ENCODE data around the gene LLGL2. TPM values are rescaled to one million over a fixed set of nuclear protein-coding genes. Genes with fewer than 3 reads are reported as not detected.

LLGL2 gene
- total and polyA plus RNA-seq, 2 donors (not counting 1 experiment from before 2014, with no cell fraction given) = 40.6 to 52.0 TPM

- H3K79me2 ChIP-seq (ENCODE audit: control insufficient read depth, insufficient read depth, low read length) = no peaks in the 10 kb centered on the region
- no peak overlapping the region for H3K4me2 ChIP-seq (replicated peaks; ENCODE audit: low read depth, low read length, poor library complexity, severe bottlenecking)
- ChIA-PET CTCF (interaction anchor here (0.6 kb wide), 1 partner anchor 76 kb away, joined by 3 read pairs; no protein-coding TSS in a partner anchor), POLR2A (no interaction called here)
- no peaks in the 10 kb centered on the region for H3K4me1 ChIP-seq (ENCODE audit: control insufficient read depth in 2 of 2, insufficient read depth in 2 of 2, low read length in 2 of 2)
- peaks cover 0 to 63% of the 10 kb centered on the region in 2 experiments for H3K36me3 ChIP-seq (replicated peaks in 1 of 2; ENCODE audit: control extremely low read depth in 1 of 2, control insufficient read depth in 1 of 2, extremely low read depth in 1 of 2, insufficient read depth in 2 of 2, low read length in 1 of 2)
- no peaks in the 10 kb centered on the region for H4K20me1 ChIP-seq (ENCODE audit: control insufficient read depth, insufficient read depth, low read length, poor library complexity, severe bottlenecking)
- no peaks in the 10 kb centered on the region for H3K9me3 ChIP-seq (ENCODE audit: control extremely low read depth in 1 of 3, control insufficient read depth in 2 of 3, insufficient read depth in 1 of 3, low read length in 2 of 3)
- Mint-ChIP-seq H3K4me3 (no peak overlapping the region), H3K4me1 (peaks cover under 1% of the 10 kb centered on the region), H3K27me3 (no peaks in the 10 kb centered on the region), H3K27ac (no peak overlapping the region), H3K9me3 (ENCODE audit: insufficient read depth) (no peaks in the 10 kb centered on the region)
- no peak overlapping the region for H3K4me3 ChIP-seq (ENCODE audit: control extremely low read depth in 1 of 5, extremely low read depth in 1 of 5, insufficient read depth in 1 of 5, low read depth in 2 of 5, low read length in 4 of 5)
- no peaks in the 10 kb centered on the region for H3K27me3 ChIP-seq (replicated peaks in 1 of 4; ENCODE audit: control extremely low read depth in 1 of 4, control insufficient read depth in 3 of 4, insufficient read depth in 4 of 4, low read length in 3 of 4)
- WGBS (ENCODE audit: insufficient coverage) = 98% methylated on average over 20 of the region's 23 CpGs
- no peak overlapping the region for H2AFZ ChIP-seq (ENCODE audit: insufficient read depth, low read depth, low read length, poor library complexity, severe bottlenecking)
- intact Hi-C loops (cut with micrococcal nuclease) = no loop called here
- no peak for ATAC-seq (ENCODE audit: low read depth)
- DNase-seq = no peak
- TF ChIP-seq EZH2 (IDR thresholded peaks at IDR 0.05; ENCODE audit: borderline replicate concordance, insufficient read depth, low read depth, low read length, poor library complexity, severe bottlenecking) = no peak
- TF ChIP-seq, protein P1, sequence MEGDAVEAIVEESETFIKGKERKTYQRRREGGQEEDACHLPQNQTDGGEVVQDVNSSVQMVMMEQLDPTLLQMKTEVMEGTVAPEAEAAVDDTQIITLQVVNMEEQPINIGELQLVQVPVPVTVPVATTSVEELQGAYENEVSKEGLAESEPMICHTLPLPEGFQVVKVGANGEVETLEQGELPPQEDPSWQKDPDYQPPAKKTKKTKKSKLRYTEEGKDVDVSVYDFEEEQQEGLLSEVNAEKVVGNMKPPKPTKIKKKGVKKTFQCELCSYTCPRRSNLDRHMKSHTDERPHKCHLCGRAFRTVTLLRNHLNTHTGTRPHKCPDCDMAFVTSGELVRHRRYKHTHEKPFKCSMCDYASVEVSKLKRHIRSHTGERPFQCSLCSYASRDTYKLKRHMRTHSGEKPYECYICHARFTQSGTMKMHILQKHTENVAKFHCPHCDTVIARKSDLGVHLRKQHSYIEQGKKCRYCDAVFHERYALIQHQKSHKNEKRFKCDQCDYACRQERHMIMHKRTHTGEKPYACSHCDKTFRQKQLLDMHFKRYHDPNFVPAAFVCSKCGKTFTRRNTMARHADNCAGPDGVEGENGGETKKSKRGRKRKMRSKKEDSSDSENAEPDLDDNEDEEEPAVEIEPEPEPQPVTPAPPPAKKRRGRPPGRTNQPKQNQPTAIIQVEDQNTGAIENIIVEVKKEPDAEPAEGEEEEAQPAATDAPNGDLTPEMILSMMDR (IDR thresholded peaks at IDR 0.05) = no peak
- no peak overlapping the region for H3K9ac ChIP-seq (ENCODE audit: low read length)
- no peak overlapping the region for H3K27ac ChIP-seq (ENCODE audit: low read length in 2 of 2)
Observed at GRCh38 chr17:75493476-75494129, 31.9 kb upstream of the LLGL2 start.

DNA sequence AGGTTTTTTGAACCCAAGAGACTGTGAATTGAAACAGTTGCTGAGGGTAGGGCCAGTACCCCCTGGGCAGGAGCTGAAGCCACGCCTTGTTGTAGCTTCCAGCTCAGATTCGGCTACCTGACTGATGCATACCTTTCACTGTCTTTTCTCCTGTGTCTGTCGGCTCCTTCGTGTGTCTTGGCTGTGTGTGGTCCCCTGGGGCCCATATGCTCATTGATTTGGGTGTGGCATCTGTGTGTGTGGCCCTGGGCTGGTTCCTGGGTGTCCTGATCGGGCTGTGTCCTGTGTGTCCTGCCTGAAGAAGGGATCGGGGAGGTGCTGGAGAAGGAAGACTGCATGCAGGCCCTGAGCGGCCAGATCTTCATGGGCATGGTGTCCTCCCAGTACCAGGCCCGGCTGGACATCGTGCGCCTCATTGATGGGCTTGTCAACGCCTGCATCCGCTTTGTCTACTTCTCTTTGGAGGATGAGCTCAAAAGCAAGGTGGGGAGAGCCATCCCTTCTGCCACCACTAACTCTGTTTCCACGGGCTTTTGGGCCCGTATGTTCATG is 31.1 kb upstream of the LLGL2 start:
- ChIA-PET POLR2A (no interaction called here), CTCF (no interaction called here)
- no peak overlapping the region for H3K27ac ChIP-seq (ENCODE audit: low read length in 2 of 2)
- intact Hi-C loops (cut with micrococcal nuclease) = no loop called here
- no peaks in the 10 kb centered on the region for H3K79me2 ChIP-seq (ENCODE audit: control insufficient read depth, insufficient read depth, low read length)
- Mint-ChIP-seq H3K27me3 (no peaks in the 10 kb centered on the region), H3K4me1 (no peaks in the 10 kb centered on the region), H3K27ac (no peak overlapping the region), H3K9me3 (ENCODE audit: insufficient read depth) (no peaks in the 10 kb centered on the region), H3K4me3 (no peak overlapping the region)
- WGBS (ENCODE audit: insufficient coverage) = 97% methylated on average over 11 of the region's 14 CpGs
- ATAC-seq (ENCODE audit: low read depth) (no peak), DNase-seq (no peak)
- no peak overlapping the region for H3K9ac ChIP-seq (ENCODE audit: low read length)
- H3K4me1 ChIP-seq (ENCODE audit: control insufficient read depth in 2 of 2, insufficient read depth in 2 of 2, low read length in 2 of 2) = no peaks in the 10 kb centered on the region
- no peaks in the 10 kb centered on the region for H3K27me3 ChIP-seq (replicated peaks in 1 of 4; ENCODE audit: control extremely low read depth in 1 of 4, control insufficient read depth in 3 of 4, insufficient read depth in 4 of 4, low read length in 3 of 4)
- TF ChIP-seq, protein P1 (IDR thresholded peaks at IDR 0.05) = no peak
- no peak for TF ChIP-seq EZH2 (IDR thresholded peaks at IDR 0.05; ENCODE audit: borderline replicate concordance, insufficient read depth, low read depth, low read length, poor library complexity, severe bottlenecking)
- H3K4me3 ChIP-seq (ENCODE audit: control extremely low read depth in 1 of 5, extremely low read depth in 1 of 5, insufficient read depth in 1 of 5, low read depth in 2 of 5, low read length in 4 of 5) = no peak overlapping the region
- no peaks in the 10 kb centered on the region for H3K9me3 ChIP-seq (ENCODE audit: control extremely low read depth in 1 of 3, control insufficient read depth in 2 of 3, insufficient read depth in 1 of 3, low read length in 2 of 3)
- peaks cover 0 to 67% of the 10 kb centered on the region in 2 experiments for H3K36me3 ChIP-seq (replicated peaks in 1 of 2; ENCODE audit: control extremely low read depth in 1 of 2, control insufficient read depth in 1 of 2, extremely low read depth in 1 of 2, insufficient read depth in 2 of 2, low read length in 1 of 2)
- H4K20me1 ChIP-seq (ENCODE audit: control insufficient read depth, insufficient read depth, low read length, poor library complexity, severe bottlenecking) = no peaks in the 10 kb centered on the region
- H2AFZ ChIP-seq (ENCODE audit: insufficient read depth, low read depth, low read length, poor library complexity, severe bottlenecking) = no peak overlapping the region
- H3K4me2 ChIP-seq (replicated peaks; ENCODE audit: low read depth, low read length, poor library complexity, severe bottlenecking) = no peak overlapping the region
